SK-N-MC (cell line): ENCODE measurements around the gene OSBPL5.

Experiments
- EZH2 ChIP-seq: fragments of 200-600 bp; sonication (generic); IDR thresholded peaks from one replicate; pipeline ENCODE4 v1.6.1; 2017; ENCODE audit warnings: antibody characterized with exemption
- POLR2AphosphoS5 ChIP-seq: IDR thresholded peaks from 2 replicates; pipeline ENCODE4 v1.6.1; 2012; ENCODE audit warnings: mild to moderate bottlenecking, low read depth, low read length, borderline replicate concordance

DNA sequence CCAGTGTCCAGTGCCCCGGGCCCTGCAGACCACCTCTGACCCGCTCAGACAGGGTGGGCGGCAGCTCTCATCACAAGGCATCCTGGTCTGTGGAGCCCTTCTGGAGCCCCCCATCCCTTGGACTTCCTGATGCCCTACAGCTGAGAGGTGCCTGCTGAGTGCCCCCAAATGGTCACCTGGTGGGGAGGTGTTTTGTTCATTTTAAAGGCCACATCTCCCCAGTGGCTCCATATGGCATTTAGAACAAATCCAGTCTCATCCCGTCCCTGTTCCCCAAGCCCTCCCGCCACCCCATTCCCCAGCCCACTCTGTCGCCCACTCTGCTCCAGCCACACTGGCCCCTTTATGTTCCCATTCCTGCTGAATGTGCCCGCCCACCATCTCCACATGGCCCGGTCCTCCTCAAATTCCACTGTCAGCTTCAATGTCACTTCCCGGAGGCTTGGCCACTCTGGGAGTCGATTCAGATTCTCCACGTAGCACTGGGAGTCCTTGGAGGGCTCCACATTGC, 32.8 kb downstream of the OSBPL5 start:
- TF ChIP-seq POLR2AphosphoS5 (no peak), EZH2 (no peak)
